ENCODE results near the gene MAPT.
A peak's percentile ranks its signal among the peaks of the same experiment; 100 is the strongest.
"Not testable (repeated sequence)": the region's sequence is repeated elsewhere in the genome, so short reads cannot be mapped to it uniquely, and the experiment has no call there.

MAPT gene

GRCh38 chr17:45902892-45903346 lies 8.6 kb downstream of the MAPT start:
- H3K27me3 Mint-ChIP-seq: peaks cover 68% of the 10 kb centered on the region

GRCh38 chr17:45904866-45905265 lies 10.5 kb downstream of the MAPT start:
- H3K27me3 Mint-ChIP-seq: peaks cover 49% of the 10 kb centered on the region
- H3K4me1 Mint-ChIP-seq: peaks cover 23% of the 10 kb centered on the region
- DNase-seq: no peak
- no peaks in the 10 kb centered on the region for H3K9me3 Mint-ChIP-seq
- H3K4me3 Mint-ChIP-seq: no peak overlapping the region
- no peaks in the 10 kb centered on the region for H3K36me3 Mint-ChIP-seq (ENCODE audit: low read depth)
- H3K27ac Mint-ChIP-seq: no peak overlapping the region
- ATAC-seq: no peak

More at GRCh38 chr17:45902892-45903346, 8.6 kb downstream of the MAPT start:
- Mint-ChIP-seq H3K4me1 (peaks cover 14% of the 10 kb centered on the region), H3K9me3 (no peaks in the 10 kb centered on the region), H3K4me3 (no peak overlapping the region), H3K36me3 (ENCODE audit: low read depth) (no peaks in the 10 kb centered on the region), H3K27ac (no peak overlapping the region)
- ATAC-seq: no peak
- no peak for DNase-seq

GRCh38 chr17:45905814-45906213 lies 11.5 kb downstream of the MAPT start:
- no peaks in the 10 kb centered on the region for H3K9me3 Mint-ChIP-seq
- no peak for DNase-seq
- H3K36me3 Mint-ChIP-seq (ENCODE audit: low read depth): no peaks in the 10 kb centered on the region
- H3K4me3 Mint-ChIP-seq: no peak overlapping the region
- H3K27me3 Mint-ChIP-seq: peaks cover 45% of the 10 kb centered on the region
- ATAC-seq: no peak
- H3K4me1 Mint-ChIP-seq: peaks cover 23% of the 10 kb centered on the region
- H3K27ac Mint-ChIP-seq: no peak overlapping the region

- H3K4me3 Mint-ChIP-seq: no peak overlapping the region
- H3K27me3 Mint-ChIP-seq: peaks cover 44% of the 10 kb centered on the region
- peaks cover 23% of the 10 kb centered on the region for H3K4me1 Mint-ChIP-seq
- DNase-seq (no peak), ATAC-seq (no peak)
- H3K36me3 Mint-ChIP-seq (ENCODE audit: low read depth): no peaks in the 10 kb centered on the region
- no peaks in the 10 kb centered on the region for H3K9me3 Mint-ChIP-seq
- H3K27ac Mint-ChIP-seq: no peak overlapping the region
Observed at GRCh38 chr17:45906237-45906636, 11.9 kb downstream of the MAPT start.

- peak overlapping the region; percentile 31 for H3K27ac Mint-ChIP-seq
- ATAC-seq: peak; percentile 81
Observed at GRCh38 chr17:45906927-45907622, 12.7 kb downstream of the MAPT start.

DNA sequence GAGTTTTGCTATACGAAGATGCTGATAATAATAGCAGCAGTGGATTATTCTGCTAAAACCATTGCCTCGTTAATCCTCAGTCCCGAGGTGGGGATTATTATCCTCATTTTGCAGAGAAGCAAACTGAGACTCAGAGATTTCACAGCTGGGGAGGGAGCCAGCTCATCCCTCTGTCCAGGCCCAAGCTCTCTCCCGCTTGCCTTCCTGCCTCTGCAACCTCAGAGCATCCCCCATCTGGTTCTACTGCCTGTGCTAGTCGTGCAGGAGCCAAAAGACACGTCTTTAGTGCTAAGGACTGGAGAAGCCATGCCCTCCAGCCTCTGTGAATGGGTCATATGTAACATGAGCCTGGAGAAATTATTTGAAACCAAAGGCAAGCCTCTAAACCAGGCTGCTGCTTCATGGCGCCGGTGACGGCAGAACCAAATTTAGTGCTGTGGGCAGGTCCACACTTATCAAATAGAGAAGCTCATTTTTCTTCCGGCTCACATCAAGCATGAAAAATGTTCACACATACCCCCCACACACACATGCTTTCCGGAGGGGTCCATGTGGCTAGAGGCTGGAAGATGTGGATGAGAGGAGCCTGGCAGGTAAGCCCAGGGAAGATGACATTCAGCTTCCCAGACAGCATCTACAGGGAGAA lies 13.5 kb downstream of the MAPT start:
- Mint-ChIP-seq H3K4me1 (peaks cover 23% of the 10 kb centered on the region), H3K27me3 (peaks cover 34% of the 10 kb centered on the region), H3K27ac (no peak overlapping the region), H3K9me3 (peaks cover 5% of the 10 kb centered on the region), H3K4me3 (no peak overlapping the region), H3K36me3 (ENCODE audit: low read depth) (peaks cover 3% of the 10 kb centered on the region)
- no peak for DNase-seq
- no peak for ATAC-seq

More at GRCh38 chr17:45906927-45907622, 12.7 kb downstream of the MAPT start:
- H3K4me3 Mint-ChIP-seq: no peak overlapping the region
- H3K27me3 Mint-ChIP-seq: peaks cover 40% of the 10 kb centered on the region
- peak; percentile 49 for DNase-seq
- peaks cover 2% of the 10 kb centered on the region for H3K9me3 Mint-ChIP-seq
- H3K4me1 Mint-ChIP-seq: peaks cover 23% of the 10 kb centered on the region
- H3K36me3 Mint-ChIP-seq (ENCODE audit: low read depth): peaks cover 1% of the 10 kb centered on the region

DNA sequence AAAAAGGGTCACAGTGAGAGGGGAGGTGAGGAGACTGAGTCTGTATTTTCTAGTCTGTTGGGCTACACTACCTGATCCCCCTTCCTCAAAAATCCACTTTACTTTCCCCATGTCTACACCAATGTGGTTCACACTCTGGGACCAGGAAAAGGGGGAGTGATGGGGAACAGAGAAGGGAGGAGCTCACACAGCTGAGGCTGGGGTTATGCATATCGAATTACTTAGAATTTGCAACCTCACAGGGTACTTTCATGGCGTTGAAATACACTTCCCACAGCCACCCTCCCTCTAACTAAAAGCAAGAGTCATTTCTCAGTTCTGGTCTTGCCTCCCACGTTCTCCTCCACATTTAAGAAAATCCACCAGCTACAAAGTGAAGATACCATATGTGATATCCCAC lies 14.1 kb downstream of the MAPT start:
- Mint-ChIP-seq H3K27ac (no peak overlapping the region), H3K9me3 (peaks cover 5% of the 10 kb centered on the region), H3K4me1 (peaks cover 23% of the 10 kb centered on the region), H3K36me3 (ENCODE audit: low read depth) (peaks cover 3% of the 10 kb centered on the region), H3K4me3 (no peak overlapping the region), H3K27me3 (peaks cover 28% of the 10 kb centered on the region)
- ATAC-seq (peak; percentile 67), DNase-seq (no peak)

GRCh38 chr17:45908935-45909334 lies 14.6 kb downstream of the MAPT start:
- Mint-ChIP-seq H3K27me3 (peaks cover 28% of the 10 kb centered on the region), H3K4me1 (peaks cover 23% of the 10 kb centered on the region), H3K27ac (no peak overlapping the region), H3K36me3 (ENCODE audit: low read depth) (peaks cover 3% of the 10 kb centered on the region), H3K4me3 (no peak overlapping the region), H3K9me3 (peaks cover 5% of the 10 kb centered on the region)
- ATAC-seq: no peak
- DNase-seq: no peak

GRCh38 chr17:45910667-45911066 lies 16.3 kb downstream of the MAPT start:
- DNase-seq (no peak), ATAC-seq (no peak)
- Mint-ChIP-seq H3K36me3 (ENCODE audit: low read depth) (peaks cover 3% of the 10 kb centered on the region), H3K9me3 (peaks cover 5% of the 10 kb centered on the region), H3K27me3 (peaks cover 28% of the 10 kb centered on the region), H3K4me1 (peaks cover 23% of the 10 kb centered on the region), H3K4me3 (no peak overlapping the region), H3K27ac (no peak overlapping the region)

DNA sequence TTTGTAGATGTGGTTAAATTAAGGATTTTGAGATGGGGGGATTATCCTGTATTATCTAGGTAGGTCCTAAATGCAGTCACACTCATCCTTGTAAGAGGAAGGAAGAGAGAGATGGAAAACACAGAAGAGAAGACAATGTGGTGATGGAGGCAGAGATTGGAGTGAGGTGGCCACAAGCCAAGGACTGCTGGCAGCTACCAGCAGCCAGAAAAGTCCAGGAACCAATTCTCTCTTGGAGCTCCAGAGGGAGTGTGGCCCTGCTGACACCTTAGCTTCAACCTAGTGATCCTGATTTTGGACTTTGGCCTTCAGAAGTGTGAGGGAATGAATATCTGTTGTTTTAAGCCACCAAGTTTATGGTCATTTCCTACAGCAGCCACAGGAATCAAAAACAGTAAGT lies 18.0 kb downstream of the MAPT start:
- Mint-ChIP-seq H3K27me3 (peaks cover 14% of the 10 kb centered on the region), H3K9me3 (peaks cover 5% of the 10 kb centered on the region), H3K4me3 (no peak overlapping the region), H3K4me1 (peaks cover 15% of the 10 kb centered on the region), H3K36me3 (ENCODE audit: low read depth) (peaks cover 3% of the 10 kb centered on the region), H3K27ac (no peak overlapping the region)
- no peak for ATAC-seq
- DNase-seq: no peak

GRCh38 chr17:45913030-45913429 lies 18.7 kb downstream of the MAPT start:
- peaks cover 13% of the 10 kb centered on the region for H3K27me3 Mint-ChIP-seq
- H3K27ac Mint-ChIP-seq; H3K4me1 Mint-ChIP-seq; ATAC-seq; DNase-seq; H3K9me3 Mint-ChIP-seq; H3K4me3 Mint-ChIP-seq; H3K36me3 Mint-ChIP-seq (ENCODE audit: low read depth): not testable (repeated sequence)

- peaks cover 17% of the 10 kb centered on the region for H3K27me3 Mint-ChIP-seq
- no peak overlapping the region for H3K27ac Mint-ChIP-seq
- no peak for DNase-seq
- H3K36me3 Mint-ChIP-seq (ENCODE audit: low read depth): peaks cover 3% of the 10 kb centered on the region
- peaks cover 5% of the 10 kb centered on the region for H3K9me3 Mint-ChIP-seq
- no peak overlapping the region for H3K4me3 Mint-ChIP-seq
- H3K4me1 Mint-ChIP-seq: no peaks in the 10 kb centered on the region
- no peak for ATAC-seq
Observed at GRCh38 chr17:45914047-45914717, 19.8 kb downstream of the MAPT start.

DNA sequence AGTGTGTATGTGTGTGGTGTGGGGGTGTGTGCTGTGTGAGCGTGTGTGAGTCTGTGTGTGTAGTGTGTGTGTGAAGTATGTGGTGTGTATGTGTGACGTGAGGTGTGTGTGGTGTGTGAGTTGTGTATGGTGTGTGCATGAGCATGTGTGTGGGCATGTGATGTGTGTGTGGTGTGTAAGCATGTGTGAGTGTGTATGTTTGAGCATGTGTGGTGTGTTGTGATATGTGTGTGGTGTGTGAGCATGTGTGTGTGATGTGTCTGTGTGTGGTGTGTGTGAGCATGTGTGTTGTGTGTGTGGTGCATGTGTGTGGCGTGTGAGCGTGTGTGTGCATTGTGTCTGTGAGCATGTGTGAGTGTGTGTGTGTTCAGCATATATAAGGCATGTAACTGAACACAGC lies 20.9 kb downstream of the MAPT start:
- H3K36me3 Mint-ChIP-seq (ENCODE audit: low read depth): peaks cover 3% of the 10 kb centered on the region
- peaks cover 17% of the 10 kb centered on the region for H3K27me3 Mint-ChIP-seq
- H3K4me1 Mint-ChIP-seq: no peaks in the 10 kb centered on the region
- H3K4me3 Mint-ChIP-seq: no peak overlapping the region
- ATAC-seq (no peak), DNase-seq (no peak)
- H3K9me3 Mint-ChIP-seq: peaks cover 5% of the 10 kb centered on the region
- H3K27ac Mint-ChIP-seq: no peak overlapping the region

DNA sequence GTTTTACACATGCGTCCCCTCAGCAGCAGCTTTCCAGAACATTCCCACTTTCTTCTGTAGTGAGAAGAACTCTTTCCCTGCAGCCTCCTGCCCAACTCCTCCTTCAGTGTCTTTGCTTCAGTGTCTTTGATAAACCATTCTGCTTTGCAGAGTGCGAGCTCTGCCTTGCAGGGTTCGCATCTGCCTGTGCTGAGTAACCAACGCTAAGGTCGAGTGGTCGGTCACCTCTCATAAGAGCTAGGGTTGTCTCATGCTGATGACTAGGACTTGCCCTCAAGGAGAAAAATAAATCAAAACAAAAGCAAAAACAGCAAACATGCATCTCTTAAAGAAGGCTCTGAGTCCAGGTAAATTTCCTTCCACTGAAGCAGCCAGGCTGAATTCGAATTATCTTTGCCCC lies 22.7 kb downstream of the MAPT start:
- ATAC-seq (no peak), DNase-seq (no peak)
- H3K36me3 Mint-ChIP-seq (ENCODE audit: low read depth): peaks cover 2% of the 10 kb centered on the region
- no peaks in the 10 kb centered on the region for H3K4me1 Mint-ChIP-seq
- peaks cover 10% of the 10 kb centered on the region for H3K27me3 Mint-ChIP-seq
- no peak overlapping the region for H3K4me3 Mint-ChIP-seq
- no peak overlapping the region for H3K27ac Mint-ChIP-seq
- peaks cover 3% of the 10 kb centered on the region for H3K9me3 Mint-ChIP-seq

DNA sequence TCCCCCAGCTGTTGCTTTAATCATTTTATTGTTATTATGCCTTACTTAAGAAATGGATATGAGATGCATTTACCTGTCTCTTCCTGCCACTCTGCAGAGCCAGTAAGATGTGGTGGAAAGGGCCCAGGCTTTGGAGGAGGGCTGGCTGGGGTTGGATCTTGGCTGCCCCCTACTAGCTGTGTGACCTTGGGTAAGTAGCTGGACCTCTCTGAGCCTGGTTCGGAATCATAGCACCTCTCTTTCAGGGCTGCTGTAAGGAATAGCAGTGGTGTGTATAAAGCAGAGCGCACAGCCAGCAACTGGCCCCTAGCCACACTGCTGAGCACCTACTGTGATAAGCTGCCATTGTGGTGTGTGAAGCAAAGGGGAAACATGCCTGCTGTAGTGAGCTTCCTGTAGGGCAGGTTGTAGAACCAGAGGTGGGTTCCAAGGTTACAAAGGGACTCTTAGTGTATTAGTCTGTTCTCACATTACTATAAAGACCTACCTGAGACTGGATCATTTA lies 23.9 kb downstream of the MAPT start:
- Mint-ChIP-seq H3K36me3 (ENCODE audit: low read depth) (no peaks in the 10 kb centered on the region), H3K4me3 (no peak overlapping the region), H3K4me1 (no peaks in the 10 kb centered on the region), H3K9me3 (no peaks in the 10 kb centered on the region), H3K27ac (no peak overlapping the region), H3K27me3 (peaks cover 12% of the 10 kb centered on the region)
- DNase-seq (no peak), ATAC-seq (no peak)

All from activated naive CD8-positive, alpha-beta T cell treated with anti-CD3 and anti-CD28 coated beads, Interleukin-2, amount 50 U/mL, for 24 hours (primary cell).